ENCODE results near the gene PRKD1.

DNA sequence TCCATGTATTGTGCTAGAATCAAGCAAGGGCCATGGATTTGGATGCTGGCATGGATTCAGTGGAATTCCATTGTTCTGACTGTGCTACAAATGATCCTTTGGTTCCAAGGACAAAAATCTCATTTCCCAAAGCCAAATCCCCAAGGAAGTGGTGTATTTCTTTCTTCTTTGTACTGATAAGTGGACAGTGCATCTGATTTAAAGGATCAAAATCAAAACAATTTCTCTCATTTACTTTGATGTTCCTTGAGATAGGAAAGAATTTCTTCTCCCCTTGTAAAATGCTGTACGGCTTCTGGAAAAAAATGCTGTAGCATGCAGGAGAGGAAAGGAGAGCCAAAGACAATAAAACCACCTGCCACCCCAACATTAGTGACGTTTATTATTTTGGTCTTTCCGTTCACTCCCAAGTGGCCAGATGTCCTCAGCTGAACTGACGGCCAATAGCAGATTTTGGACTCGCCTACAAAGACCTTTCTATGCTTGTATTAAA is 185.7 kb downstream of the PRKD1 start:
- TF ChIP-seq, protein P1, sequence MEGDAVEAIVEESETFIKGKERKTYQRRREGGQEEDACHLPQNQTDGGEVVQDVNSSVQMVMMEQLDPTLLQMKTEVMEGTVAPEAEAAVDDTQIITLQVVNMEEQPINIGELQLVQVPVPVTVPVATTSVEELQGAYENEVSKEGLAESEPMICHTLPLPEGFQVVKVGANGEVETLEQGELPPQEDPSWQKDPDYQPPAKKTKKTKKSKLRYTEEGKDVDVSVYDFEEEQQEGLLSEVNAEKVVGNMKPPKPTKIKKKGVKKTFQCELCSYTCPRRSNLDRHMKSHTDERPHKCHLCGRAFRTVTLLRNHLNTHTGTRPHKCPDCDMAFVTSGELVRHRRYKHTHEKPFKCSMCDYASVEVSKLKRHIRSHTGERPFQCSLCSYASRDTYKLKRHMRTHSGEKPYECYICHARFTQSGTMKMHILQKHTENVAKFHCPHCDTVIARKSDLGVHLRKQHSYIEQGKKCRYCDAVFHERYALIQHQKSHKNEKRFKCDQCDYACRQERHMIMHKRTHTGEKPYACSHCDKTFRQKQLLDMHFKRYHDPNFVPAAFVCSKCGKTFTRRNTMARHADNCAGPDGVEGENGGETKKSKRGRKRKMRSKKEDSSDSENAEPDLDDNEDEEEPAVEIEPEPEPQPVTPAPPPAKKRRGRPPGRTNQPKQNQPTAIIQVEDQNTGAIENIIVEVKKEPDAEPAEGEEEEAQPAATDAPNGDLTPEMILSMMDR (IDR thresholded peaks at IDR 0.05): no peak
- TF ChIP-seq, protein P2, sequence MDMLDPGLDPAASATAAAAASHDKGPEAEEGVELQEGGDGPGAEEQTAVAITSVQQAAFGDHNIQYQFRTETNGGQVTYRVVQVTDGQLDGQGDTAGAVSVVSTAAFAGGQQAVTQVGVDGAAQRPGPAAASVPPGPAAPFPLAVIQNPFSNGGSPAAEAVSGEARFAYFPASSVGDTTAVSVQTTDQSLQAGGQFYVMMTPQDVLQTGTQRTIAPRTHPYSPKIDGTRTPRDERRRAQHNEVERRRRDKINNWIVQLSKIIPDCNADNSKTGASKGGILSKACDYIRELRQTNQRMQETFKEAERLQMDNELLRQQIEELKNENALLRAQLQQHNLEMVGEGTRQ (IDR thresholded peaks at IDR 0.05; ENCODE audit: borderline replicate concordance, low read depth, low read length): no peak
- TF ChIP-seq RFX5 (IDR thresholded peaks at IDR 0.05; ENCODE audit: low read length) (no peak), SIN3A (IDR thresholded peaks at IDR 0.05; ENCODE audit: borderline replicate concordance, low read depth, low read length) (no peak)

All from SK-N-SH (cell line).